Brain microvascular endothelial cell (primary cell): ENCODE measurements around the gene C10orf90.

Experiments used
- DNase-seq: peaks from one replicate; pipeline ENCODE4 v3.0.0-alpha.2; 2020
- H3K27ac ChIP-seq: fragments of 250-450 bp; sonication (Bioruptor Pico); 2 replicates; pipeline ENCODE4 v1.5.1; 2020; ENCODE audit warnings: mild to moderate bottlenecking, moderate library complexity
- H3K27me3 ChIP-seq: fragments of 250-450 bp; sonication (Bioruptor Pico); replicated peaks from 2 replicates; pipeline ENCODE4 v1.5.1; 2020; ENCODE audit warnings: mild to moderate bottlenecking
- H3K36me3 ChIP-seq: fragments of 250-450 bp; sonication (Bioruptor Pico); replicated peaks from 2 replicates; pipeline ENCODE4 v1.5.1; 2020; ENCODE audit warnings: mild to moderate bottlenecking
- H3K4me3 ChIP-seq: 2 replicates; pipeline ENCODE4 v1.5.1; 2011; ENCODE audit warnings: low read depth, mild to moderate bottlenecking, control low read depth, low read length, moderate library complexity
- in situ Hi-C: cut with HindIII; loops from 2 replicates; pipeline ENCODE4 v1.10.0; 2017; ENCODE audit warnings: low sequenced_read_pairs, low pct_ligation_motif_present
- TF ChIP-seq, protein P1 (sequence below): IDR thresholded peaks from 2 replicates; pipeline ENCODE4 v1.5.1; 2011; ENCODE audit warnings: low read depth, mild to moderate bottlenecking, moderate library complexity, low read length, control low read depth, inconsistent platforms; ENCODE audit errors: missing control alignments

Gene C10orf90

GRCh38 chr10:126527645-126528314, 142.7 kb downstream of the C10orf90 start:
- peaks cover 2% of the 10 kb centered on the region for H3K27me3 ChIP-seq
- H3K27ac ChIP-seq = no peak overlapping the region
- H3K36me3 ChIP-seq = no peaks in the 10 kb centered on the region
- no peak for DNase-seq
- no peak overlapping the region for H3K4me3 ChIP-seq
- in situ Hi-C loops = no loop called here
- TF ChIP-seq, protein P1, sequence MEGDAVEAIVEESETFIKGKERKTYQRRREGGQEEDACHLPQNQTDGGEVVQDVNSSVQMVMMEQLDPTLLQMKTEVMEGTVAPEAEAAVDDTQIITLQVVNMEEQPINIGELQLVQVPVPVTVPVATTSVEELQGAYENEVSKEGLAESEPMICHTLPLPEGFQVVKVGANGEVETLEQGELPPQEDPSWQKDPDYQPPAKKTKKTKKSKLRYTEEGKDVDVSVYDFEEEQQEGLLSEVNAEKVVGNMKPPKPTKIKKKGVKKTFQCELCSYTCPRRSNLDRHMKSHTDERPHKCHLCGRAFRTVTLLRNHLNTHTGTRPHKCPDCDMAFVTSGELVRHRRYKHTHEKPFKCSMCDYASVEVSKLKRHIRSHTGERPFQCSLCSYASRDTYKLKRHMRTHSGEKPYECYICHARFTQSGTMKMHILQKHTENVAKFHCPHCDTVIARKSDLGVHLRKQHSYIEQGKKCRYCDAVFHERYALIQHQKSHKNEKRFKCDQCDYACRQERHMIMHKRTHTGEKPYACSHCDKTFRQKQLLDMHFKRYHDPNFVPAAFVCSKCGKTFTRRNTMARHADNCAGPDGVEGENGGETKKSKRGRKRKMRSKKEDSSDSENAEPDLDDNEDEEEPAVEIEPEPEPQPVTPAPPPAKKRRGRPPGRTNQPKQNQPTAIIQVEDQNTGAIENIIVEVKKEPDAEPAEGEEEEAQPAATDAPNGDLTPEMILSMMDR = no peak

- no peak overlapping the region for H3K4me3 ChIP-seq
- peaks cover 2% of the 10 kb centered on the region for H3K27me3 ChIP-seq
- TF ChIP-seq, protein P1 = no peak
- DNase-seq = no peak
- no peak overlapping the region for H3K27ac ChIP-seq
- no peaks in the 10 kb centered on the region for H3K36me3 ChIP-seq
- in situ Hi-C loops = no loop called here
Observed at GRCh38 chr10:126525326-126525725, 145.2 kb downstream of the C10orf90 start.

DNA sequence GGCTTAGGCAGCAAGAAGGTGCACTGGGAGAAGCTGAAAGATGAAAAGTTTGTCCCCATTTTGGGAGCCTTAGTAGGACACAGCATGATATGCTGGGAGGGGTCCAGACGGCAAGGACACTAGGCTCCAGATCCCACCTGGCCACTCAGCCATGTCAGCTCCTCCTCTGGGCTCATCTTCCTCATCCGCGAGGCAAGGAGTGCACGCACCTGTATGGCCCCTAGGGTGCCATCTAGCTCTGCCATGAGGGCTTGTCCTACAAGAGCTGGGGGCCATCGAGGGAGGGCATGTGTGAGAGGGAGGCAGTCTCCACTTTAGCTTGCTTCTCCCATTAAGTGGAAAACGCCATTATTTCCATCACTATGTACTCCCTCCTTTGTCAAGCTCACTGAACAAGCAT, 146.0 kb downstream of the C10orf90 start:
- no peak overlapping the region for H3K4me3 ChIP-seq
- TF ChIP-seq, protein P1 = no peak
- no peak overlapping the region for H3K27ac ChIP-seq
- H3K27me3 ChIP-seq = peaks cover 2% of the 10 kb centered on the region
- in situ Hi-C loops = no loop called here
- no peaks in the 10 kb centered on the region for H3K36me3 ChIP-seq
- no peak for DNase-seq

GRCh38 chr10:126523071-126523470, 147.4 kb downstream of the C10orf90 start:
- no peak for DNase-seq
- H3K36me3 ChIP-seq = no peaks in the 10 kb centered on the region
- in situ Hi-C loops = no loop called here
- H3K27me3 ChIP-seq = peaks cover 2% of the 10 kb centered on the region
- TF ChIP-seq, protein P1 = no peak
- no peak overlapping the region for H3K27ac ChIP-seq
- H3K4me3 ChIP-seq = no peak overlapping the region

GRCh38 chr10:126521399-126521798, 149.1 kb downstream of the C10orf90 start:
- in situ Hi-C loops = no loop called here
- Histone ChIP-seq H3K27me3 (peaks cover 2% of the 10 kb centered on the region), H3K27ac (no peak overlapping the region), H3K4me3 (no peak overlapping the region), H3K36me3 (no peaks in the 10 kb centered on the region)
- no peak for DNase-seq
- TF ChIP-seq, protein P1 = no peak
